Measurements from ENCODE around the gene DYNC1H1.

- TF ChIP-seq POLR2A (IDR thresholded peaks at IDR 0.05) (no peak), CTCF (IDR thresholded peaks at IDR 0.05) (no peak)
These were observed 93.2 kb downstream of the DYNC1H1 start for GRCh38 chr14:102057480-102058114.

Measured in esophagus squamous epithelium (tissue), 4 donors.